Measurements from ENCODE around the gene CCNL1. TPM values are rescaled to one million over a fixed set of nuclear protein-coding genes. Genes with fewer than 3 reads are reported as not detected.
A peak's percentile ranks its signal among the peaks of the same experiment; 100 is the strongest.

The CCNL1 gene
- total and polyA plus RNA-seq, 8 donors = 82.6 to 319 (median 205) TPM

GRCh38 chr3:157170861-157171260 is 10.9 kb upstream of the CCNL1 start:
- ATAC-seq (no peak), DNase-seq (no peak)
- TF ChIP-seq, protein P1, sequence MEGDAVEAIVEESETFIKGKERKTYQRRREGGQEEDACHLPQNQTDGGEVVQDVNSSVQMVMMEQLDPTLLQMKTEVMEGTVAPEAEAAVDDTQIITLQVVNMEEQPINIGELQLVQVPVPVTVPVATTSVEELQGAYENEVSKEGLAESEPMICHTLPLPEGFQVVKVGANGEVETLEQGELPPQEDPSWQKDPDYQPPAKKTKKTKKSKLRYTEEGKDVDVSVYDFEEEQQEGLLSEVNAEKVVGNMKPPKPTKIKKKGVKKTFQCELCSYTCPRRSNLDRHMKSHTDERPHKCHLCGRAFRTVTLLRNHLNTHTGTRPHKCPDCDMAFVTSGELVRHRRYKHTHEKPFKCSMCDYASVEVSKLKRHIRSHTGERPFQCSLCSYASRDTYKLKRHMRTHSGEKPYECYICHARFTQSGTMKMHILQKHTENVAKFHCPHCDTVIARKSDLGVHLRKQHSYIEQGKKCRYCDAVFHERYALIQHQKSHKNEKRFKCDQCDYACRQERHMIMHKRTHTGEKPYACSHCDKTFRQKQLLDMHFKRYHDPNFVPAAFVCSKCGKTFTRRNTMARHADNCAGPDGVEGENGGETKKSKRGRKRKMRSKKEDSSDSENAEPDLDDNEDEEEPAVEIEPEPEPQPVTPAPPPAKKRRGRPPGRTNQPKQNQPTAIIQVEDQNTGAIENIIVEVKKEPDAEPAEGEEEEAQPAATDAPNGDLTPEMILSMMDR (IDR thresholded peaks at IDR 0.05) = no peak
- Histone ChIP-seq H3K27me3 (no peaks in the 10 kb centered on the region), H3K4me3 (no peak overlapping the region), H3K9me3 (no peaks in the 10 kb centered on the region), H3K27ac (peak overlapping the region in 1 of 2 donors; percentile 63), H3K36me3 (no peaks in the 10 kb centered on the region), H3K4me1 (peaks cover 4 to 26% of the 10 kb centered on the region in 2 donors)
- intact Hi-C loops (cut with DNase I) = no loop called here

- DNase-seq (no peak), ATAC-seq (no peak)
- Histone ChIP-seq H3K36me3 (no peaks in the 10 kb centered on the region), H3K4me1 (peaks cover 0 to 27% of the 10 kb centered on the region in 2 donors), H3K27me3 (no peaks in the 10 kb centered on the region), H3K9me3 (no peaks in the 10 kb centered on the region), H3K27ac (no peak overlapping the region), H3K4me3 (no peak overlapping the region)
- TF ChIP-seq, protein P1 (IDR thresholded peaks at IDR 0.05) = no peak
- intact Hi-C loops (cut with DNase I) = no loop called here
Measured at GRCh38 chr3:157167371-157168042, 7.6 kb upstream of the CCNL1 start.

DNA sequence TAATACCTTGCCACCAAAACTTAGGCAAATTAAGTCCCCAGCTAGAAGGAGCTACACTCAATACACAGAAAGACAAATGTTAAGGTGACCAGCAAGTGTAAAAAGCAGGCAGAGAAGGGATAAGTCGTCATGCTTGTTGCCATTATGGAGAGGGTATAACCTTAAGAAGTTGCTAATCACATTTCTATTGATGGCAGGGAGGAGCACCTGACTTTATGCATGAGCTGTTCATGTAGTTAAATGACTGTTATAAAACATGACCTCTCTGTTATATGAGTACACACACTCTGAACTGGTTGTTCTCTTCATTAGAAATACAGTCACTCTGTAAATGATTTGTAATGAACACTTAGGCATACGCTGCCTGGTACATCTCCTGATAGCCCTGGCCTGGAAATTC is 6.6 kb upstream of the CCNL1 start:
- DNase-seq (no peak), ATAC-seq (no peak)
- Histone ChIP-seq H3K36me3 (no peaks in the 10 kb centered on the region), H3K27me3 (no peaks in the 10 kb centered on the region), H3K27ac (no peak overlapping the region), H3K4me3 (no peak overlapping the region), H3K9me3 (no peaks in the 10 kb centered on the region), H3K4me1 (peaks cover 0 to 33% of the 10 kb centered on the region in 2 donors)
- intact Hi-C loops (cut with DNase I) = no loop called here
- TF ChIP-seq, protein P1 (IDR thresholded peaks at IDR 0.05) = no peak

GRCh38 chr3:157166115-157166514 is 6.2 kb upstream of the CCNL1 start:
- H3K9me3 ChIP-seq = no peaks in the 10 kb centered on the region
- H3K4me3 ChIP-seq = no peak overlapping the region
- no peak for DNase-seq
- H3K4me1 ChIP-seq = peaks cover 0 to 33% of the 10 kb centered on the region in 2 donors
- TF ChIP-seq, protein P1 (IDR thresholded peaks at IDR 0.05) = no peak
- H3K27ac ChIP-seq = no peak overlapping the region
- no peaks in the 10 kb centered on the region for H3K36me3 ChIP-seq
- intact Hi-C loops (cut with DNase I) = no loop called here
- ATAC-seq = no peak
- no peaks in the 10 kb centered on the region for H3K27me3 ChIP-seq

DNA sequence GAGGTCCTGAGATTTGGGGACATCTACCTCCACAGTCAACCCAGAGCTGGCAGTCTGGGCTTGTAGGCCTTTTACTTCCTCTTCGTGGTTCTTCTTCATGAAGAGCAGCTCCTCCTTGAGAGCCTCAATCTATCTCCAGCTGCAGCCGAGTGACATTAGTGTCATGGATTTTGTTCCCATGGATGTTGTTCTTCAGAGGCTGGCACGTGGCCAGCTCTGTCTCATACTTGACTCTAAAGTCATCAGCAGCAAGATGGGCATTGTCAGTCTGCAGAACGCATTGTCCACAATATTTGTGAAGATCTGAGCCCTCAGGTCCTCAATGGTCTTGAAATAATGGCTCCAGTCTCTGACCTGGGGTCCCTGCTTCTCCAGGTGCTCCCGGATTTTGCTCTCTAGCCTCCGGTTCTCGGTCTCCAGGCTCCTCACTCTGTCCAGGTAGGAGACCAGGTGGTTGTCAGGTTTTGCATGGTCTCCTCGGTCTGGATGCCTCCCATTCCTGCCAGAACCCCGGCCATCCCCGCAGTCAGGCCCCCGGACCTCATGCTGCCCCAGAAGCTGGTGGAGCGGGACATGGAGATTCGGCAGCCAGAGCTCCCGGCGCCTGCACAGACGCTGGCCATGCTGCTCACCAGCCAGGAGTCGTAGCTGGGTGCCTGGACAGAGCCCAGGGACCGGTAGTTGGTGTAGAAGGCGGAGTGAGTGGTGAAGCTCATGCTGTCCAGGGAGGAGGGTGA is 3.4 kb upstream of the CCNL1 start:
- Histone ChIP-seq H3K27ac (no peak overlapping the region), H3K27me3 (no peaks in the 10 kb centered on the region), H3K4me3 (no peak overlapping the region), H3K9me3 (no peaks in the 10 kb centered on the region), H3K4me1 (peaks cover under 1 to 36% of the 10 kb centered on the region in 2 donors), H3K36me3 (peaks cover 0 to 4% of the 10 kb centered on the region in 2 donors)
- intact Hi-C loops (cut with DNase I) = no loop called here
- TF ChIP-seq, protein P1 (IDR thresholded peaks at IDR 0.05) = no peak
- no peak for DNase-seq
- ATAC-seq = no peak

Data from left lung (tissue), 10 donors.